ENCODE results near the gene TBC1D10B.
"Not testable (repeated sequence)": the region's sequence is repeated elsewhere in the genome, so short reads cannot be mapped to it uniquely, and the experiment has no call there.

Gene TBC1D10B

GRCh38 chr16:30324220-30324619 is 46.1 kb downstream of the TBC1D10B start:
- DNase-seq: not testable (repeated sequence)

DNA sequence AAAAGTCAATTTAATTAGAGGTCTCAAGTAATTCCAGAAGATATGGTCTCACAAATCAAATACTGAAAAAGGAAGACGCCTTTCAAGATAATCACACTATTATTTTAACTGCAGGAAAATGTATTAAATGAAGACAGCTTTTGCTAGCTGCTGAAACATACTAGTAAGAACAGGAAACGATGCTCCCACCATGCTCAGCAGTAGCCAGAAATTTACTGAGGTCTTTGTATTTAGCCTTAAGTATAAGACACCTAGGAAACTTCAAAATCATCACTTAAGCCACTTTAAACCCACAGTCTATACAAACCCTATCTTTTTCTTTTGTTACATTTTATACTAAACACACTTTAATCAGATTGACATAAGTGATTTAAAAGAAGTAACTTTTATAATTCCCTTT is 51.6 kb downstream of the TBC1D10B start:
- DNase-seq: not testable (repeated sequence)

- DNase-seq: not testable (repeated sequence)
Measured at GRCh38 chr16:30310937-30311336, 59.4 kb downstream of the TBC1D10B start.

- DNase-seq: not testable (repeated sequence)
Measured at GRCh38 chr16:30309255-30309654, 61.0 kb downstream of the TBC1D10B start.
